CD8-positive, alpha-beta memory T cell (primary cell): Measurements from ENCODE around the gene ACOX1. TPM values are rescaled to one million over a fixed set of nuclear protein-coding genes. Genes with fewer than 3 reads are reported as not detected.
A peak's percentile ranks its signal among the peaks of the same experiment; 100 is the strongest.

Source experiments
- CTCF ChIA-PET: fragments of 350-600 bp; sonication (Branson Sonifier 250); formaldehyde crosslinking; loops from one replicate; lab custom pipeline; 2021; ENCODE audit warnings: antibody characterized with exemption; lab: Charles Lee
- POLR2A ChIA-PET: fragments of 350-600 bp; sonication (Branson Sonifier 250); formaldehyde crosslinking; loops from one replicate; lab custom pipeline; 2021; ENCODE audit warnings: antibody characterized with exemption; lab: Charles Lee
- DNase-seq, 5 donors: peaks; one replicate each; pipeline versions ENCODE4 v3.0.0 to v3.0.0-alpha.2; 2020 to 2022; ENCODE audit warnings: mixed read lengths in 1 of 5
- H3K27ac ChIP-seq: one replicate; pipeline ENCODE4 v1.7.0; 2013; ENCODE audit warnings: low read depth, mild to moderate bottlenecking, low read length, moderate library complexity
- H3K27me3 ChIP-seq: 2 replicates; pipeline ENCODE4 v1.7.0; 2013; ENCODE audit warnings: low read length, mild to moderate bottlenecking; ENCODE audit not compliant: insufficient read depth, poor library complexity, severe bottlenecking
- H3K36me3 ChIP-seq: 2 replicates; pipeline ENCODE4 v1.7.0; 2013; ENCODE audit warnings: mild to moderate bottlenecking, low read length, moderate library complexity; ENCODE audit not compliant: insufficient read depth
- H3K4me1 ChIP-seq: 2 replicates; pipeline ENCODE4 v1.7.0; 2013; ENCODE audit warnings: mild to moderate bottlenecking, low read length, moderate library complexity; ENCODE audit not compliant: insufficient read depth
- H3K4me3 ChIP-seq: 2 replicates; pipeline ENCODE4 v1.7.0; 2013; ENCODE audit warnings: mild to moderate bottlenecking, low read length
- H3K9me3 ChIP-seq: 2 replicates; pipeline ENCODE4 v1.7.0; 2013; ENCODE audit warnings: mild to moderate bottlenecking, low read length
- H3K27ac Mint-ChIP-seq, 8 donors: one replicate each; pipeline ENCODE4 v1.8.0; 2020 to 2021; ENCODE audit warnings: mixed read lengths in 8 of 8, mild to moderate bottlenecking in 6 of 8, inconsistent platforms in 3 of 8, moderate library complexity in 3 of 8
- H3K27me3 Mint-ChIP-seq, 2 donors: one replicate each; pipeline ENCODE4 v1.8.0; 2020 to 2021; ENCODE audit warnings: mixed read lengths in 2 of 2, mild to moderate bottlenecking in 1 of 2, moderate library complexity in 1 of 2
- H3K36me3 Mint-ChIP-seq, 3 donors: one replicate each; pipeline ENCODE4 v1.8.0; 2020 to 2021; ENCODE audit warnings: mixed read lengths in 3 of 3, inconsistent platforms in 1 of 3, mild to moderate bottlenecking in 1 of 3
- H3K4me1 Mint-ChIP-seq, 3 donors: one replicate each; pipeline ENCODE4 v1.8.0; 2020 to 2021; ENCODE audit warnings: mixed read lengths in 3 of 3, inconsistent platforms in 1 of 3, mild to moderate bottlenecking in 1 of 3
- H3K4me3 Mint-ChIP-seq, 7 donors: one replicate each; pipeline ENCODE4 v1.8.0; 2020 to 2021; ENCODE audit warnings: mixed read lengths in 7 of 7, mild to moderate bottlenecking in 6 of 7, moderate library complexity in 4 of 7, inconsistent platforms in 2 of 7
- H3K9me3 Mint-ChIP-seq, 5 donors: one replicate each; pipeline ENCODE4 v1.8.0; 2020 to 2022; ENCODE audit warnings: mixed read lengths in 5 of 5, mild to moderate bottlenecking in 3 of 5, moderate library complexity in 2 of 5, inconsistent platforms in 1 of 5
- polyA plus RNA-seq: library from polyadenylated mRNA; unstranded; fragments of 300-500 nt; fragmentation: Illumina TruSeq; gene quantifications from one replicate; pipeline ENCODE4 v1.2.3, GENCODE V29; 2021
- total RNA-seq, 2 experiments: library from RNA; stranded (reverse); gene quantifications; one replicate each; pipeline ENCODE4 v1.2.3, GENCODE V29; 2021

The ACOX1 gene
- total and polyA plus RNA-seq, 3 experiments from 2014 or later, result 15.8 to 36.1 (median 35.1) TPM

DNA sequence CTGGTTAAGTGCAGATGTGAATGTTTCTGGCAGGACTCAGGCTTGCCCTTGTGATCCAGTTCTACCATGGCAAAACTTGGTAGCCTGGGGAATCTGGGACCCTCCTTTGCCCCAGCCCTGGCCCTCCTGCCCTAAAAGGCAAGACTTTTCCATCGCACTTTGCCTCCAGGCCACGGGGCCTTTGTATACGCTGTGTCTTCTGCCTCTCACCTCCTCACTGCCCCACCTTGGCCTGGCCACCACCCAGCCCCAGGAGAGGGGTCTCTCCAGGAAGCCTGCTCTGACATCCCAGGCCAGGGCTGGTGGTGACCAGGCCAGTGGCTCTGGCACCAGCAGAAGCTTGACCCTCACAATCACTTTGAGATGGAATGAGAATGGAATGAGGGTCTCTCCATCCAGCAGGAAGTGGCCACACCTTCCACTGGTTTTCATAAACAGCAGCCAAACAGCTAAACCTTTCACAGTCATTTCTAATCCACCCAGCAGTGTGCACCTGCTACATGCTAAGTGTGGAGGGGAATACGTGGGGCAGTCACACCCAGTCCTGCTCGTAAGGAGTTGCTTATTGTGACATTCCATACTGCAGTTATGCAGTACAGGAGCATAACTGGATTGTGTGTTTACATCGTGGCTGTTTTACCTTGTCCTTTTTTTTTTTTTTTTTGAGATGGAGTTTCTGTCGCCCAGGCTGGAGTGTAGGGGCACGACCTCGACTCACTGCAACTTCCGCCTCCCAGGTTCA lies 72.7 kb downstream of the ACOX1 start:
- Mint-ChIP-seq H3K4me3 (peak overlapping the region; percentile 32 to 60 (median 44)), H3K9me3 (no peaks in the 10 kb centered on the region), H3K27me3 (peaks cover 0 to 2% of the 10 kb centered on the region in 2 donors), H3K4me1 (peaks cover 3 to 14% (median 5%) of the 10 kb centered on the region in 3 donors), H3K27ac (peak overlapping the region in 6 of 8 donors; percentile 31 to 92 (median 67)), H3K36me3 (peaks cover 0 to 19% (median 0%) of the 10 kb centered on the region in 3 donors)
- no peak overlapping the region for H3K27ac ChIP-seq
- peaks cover 13% of the 10 kb centered on the region for H3K4me1 ChIP-seq
- H3K27me3 ChIP-seq, result no peaks in the 10 kb centered on the region
- peaks cover 8% of the 10 kb centered on the region for H3K36me3 ChIP-seq
- ChIA-PET CTCF (interaction anchor here (0.9 to 4.6 kb wide), 12 partner anchors 13 to 158 kb away, joined by 3 to 28 read pairs (median 8); partner anchors contain the start of gene WBP2), POLR2A (interaction anchor here (0.6 to 1.3 kb wide), 4 partner anchors 11 to 373 kb away, joined by 3 to 10 read pairs (median 4); no protein-coding TSS in a partner anchor)
- H3K4me3 ChIP-seq, result no peak overlapping the region
- no peaks in the 10 kb centered on the region for H3K9me3 ChIP-seq
- DNase-seq, result no peak

DNA sequence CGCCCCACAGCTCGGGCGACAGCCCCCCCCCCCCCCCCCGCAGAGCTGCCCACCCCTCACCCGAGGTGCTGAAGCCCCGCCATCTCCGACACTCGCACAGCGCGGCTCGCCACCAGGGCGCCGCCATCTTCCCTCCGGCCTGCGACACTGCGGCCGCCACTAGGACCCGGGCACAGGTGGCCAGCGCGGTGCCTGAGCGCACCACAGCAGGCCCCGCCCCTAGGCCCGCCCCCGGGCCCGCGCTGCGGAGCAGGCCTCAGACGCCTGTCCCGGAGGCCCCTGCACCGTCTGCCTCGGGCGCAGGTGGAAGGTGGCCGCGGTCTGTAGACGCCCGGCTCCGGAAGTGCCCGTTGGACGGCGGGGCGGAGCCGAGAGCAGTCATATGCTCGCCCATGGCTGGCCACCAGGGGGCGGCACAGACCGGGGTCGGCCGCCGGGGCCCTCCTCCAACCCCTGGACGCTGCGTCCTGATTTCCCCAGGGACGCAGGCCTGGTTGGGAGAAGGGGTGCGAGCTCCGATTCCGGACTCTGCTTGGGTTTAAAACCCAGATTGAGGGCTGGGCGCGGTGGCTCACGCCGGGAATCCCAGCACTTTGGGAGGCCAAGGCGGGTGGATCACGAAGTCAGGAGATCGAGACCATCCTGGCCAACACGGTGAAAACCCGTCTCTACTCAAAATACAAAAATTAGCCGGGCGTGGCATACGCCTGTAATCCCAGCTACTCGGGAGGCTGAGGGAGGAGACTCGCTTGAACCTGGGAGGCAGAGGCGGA lies 74.0 kb downstream of the ACOX1 start, which contains the start of gene MRPL38:
Gene MRPL38, minus strand, starts transcription at position 136 of the 773 bp plus-strand sequence. Its CDS starts 9 bp downstream, at position 127.
- Mint-ChIP-seq H3K27me3 (peaks cover 0 to 2% of the 10 kb centered on the region in 2 donors), H3K4me3 (peak within 1 kb of the TSS; percentile 81 to 94 (median 88)), H3K27ac (peak within 1 kb of the TSS; percentile 84 to 97 (median 91)), H3K36me3 (peaks cover 0 to 28% (median 0%) of the 10 kb centered on the region in 3 donors), H3K4me1 (peaks cover 3 to 14% (median 5%) of the 10 kb centered on the region in 3 donors), H3K9me3 (no peaks in the 10 kb centered on the region)
- peaks cover 12% of the 10 kb centered on the region for H3K36me3 ChIP-seq
- H3K4me3 ChIP-seq, result peak within 1 kb of the TSS; percentile 64
- CTCF ChIA-PET, result interaction anchor here (0.7 to 4.6 kb wide), 23 partner anchors 8 to 393 kb away, joined by 3 to 28 read pairs (median 4); partner anchors contain the start of genes CDK3, TRIM47, TRIM65 and WBP2
- H3K4me1 ChIP-seq, result peaks cover 13% of the 10 kb centered on the region
- no peaks in the 10 kb centered on the region for H3K9me3 ChIP-seq
- POLR2A ChIA-PET, result interaction anchor here (1.1 to 2.0 kb wide), 7 partner anchors 9 to 140 kb away, joined by 3 to 6 read pairs (median 4); partner anchors contain the start of genes FBF1 and GALK1
- no peaks in the 10 kb centered on the region for H3K27me3 ChIP-seq
- peak within 1 kb of the TSS; percentile 69 for H3K27ac ChIP-seq
- peak; percentile 86 to 97 (median 94) for DNase-seq

DNA sequence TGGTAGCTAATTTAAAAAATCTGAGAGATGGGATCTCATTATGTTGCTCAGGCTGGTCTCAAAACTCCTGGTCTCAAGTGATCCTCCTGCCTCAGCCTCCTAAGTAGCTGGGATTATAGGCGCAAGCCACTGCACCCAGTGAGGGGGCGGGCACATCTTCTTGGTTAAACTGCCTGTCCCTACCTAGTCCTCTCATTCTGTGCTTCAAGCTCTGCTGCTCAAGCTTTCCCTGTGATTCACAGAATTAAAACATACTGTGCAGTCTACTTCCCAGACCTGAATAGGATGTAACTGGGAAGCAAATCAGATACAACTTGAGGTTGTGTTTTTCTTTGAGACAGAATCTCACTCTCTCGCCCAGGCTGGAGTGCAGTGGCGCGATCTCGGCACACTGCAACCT lies 76.6 kb downstream of the ACOX1 start:
- H3K27ac ChIP-seq, result no peak overlapping the region
- DNase-seq, result no peak
- Mint-ChIP-seq H3K27ac (peak overlapping the region in 2 of 8 donors; percentile 10 to 42), H3K4me1 (peaks cover 8 to 18% (median 10%) of the 10 kb centered on the region in 3 donors), H3K9me3 (no peaks in the 10 kb centered on the region), H3K4me3 (peak overlapping the region in 1 of 7 donors; percentile 88), H3K36me3 (peaks cover 0 to 52% (median 2%) of the 10 kb centered on the region in 3 donors), H3K27me3 (no peaks in the 10 kb centered on the region)
- H3K4me3 ChIP-seq, result no peak overlapping the region
- H3K9me3 ChIP-seq, result no peaks in the 10 kb centered on the region
- H3K4me1 ChIP-seq, result peaks cover 13% of the 10 kb centered on the region
- peaks cover 12% of the 10 kb centered on the region for H3K36me3 ChIP-seq
- ChIA-PET CTCF (interaction anchor here (1.2 to 4.6 kb wide), 4 partner anchors 12 to 103 kb away, joined by 3 to 28 read pairs (median 16); no protein-coding TSS in a partner anchor), POLR2A (no interaction called here)
- H3K27me3 ChIP-seq, result no peaks in the 10 kb centered on the region

DNA sequence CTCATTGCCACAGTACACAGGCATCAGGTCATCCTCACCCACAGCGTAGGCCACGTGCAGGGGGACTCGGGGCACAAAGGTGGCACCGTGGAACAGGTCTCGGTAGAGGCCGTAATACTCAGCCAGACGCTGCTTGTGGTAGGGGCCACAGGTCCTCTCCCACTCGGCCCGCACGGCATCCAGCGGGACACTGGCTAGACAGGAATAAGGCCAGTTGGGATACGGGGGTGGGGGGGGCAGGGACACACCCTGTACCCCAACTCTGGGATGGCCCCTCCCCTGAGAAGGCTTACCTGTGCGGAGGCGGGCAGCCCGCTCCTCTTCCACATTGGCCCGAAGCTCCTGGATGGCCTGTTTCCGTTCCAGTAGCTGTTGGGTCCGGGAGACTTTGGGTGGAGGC lies 77.2 kb downstream of the ACOX1 start:
- POLR2A ChIA-PET, result no interaction called here
- CTCF ChIA-PET, result interaction anchor here (1.6 to 6.2 kb wide), 3 partner anchors 25 to 54 kb away, joined by 3 to 51 read pairs (median 27); no protein-coding TSS in a partner anchor
- Histone ChIP-seq H3K36me3 (peaks cover 12% of the 10 kb centered on the region), H3K27ac (no peak overlapping the region), H3K4me1 (peaks cover 13% of the 10 kb centered on the region), H3K27me3 (no peaks in the 10 kb centered on the region), H3K4me3 (no peak overlapping the region), H3K9me3 (no peaks in the 10 kb centered on the region)
- no peak for DNase-seq
- no peaks in the 10 kb centered on the region for H3K27me3 Mint-ChIP-seq
- peak overlapping the region in 2 of 7 donors; percentile 42 to 61 for H3K4me3 Mint-ChIP-seq
- H3K36me3 Mint-ChIP-seq, result peaks cover 0 to 53% (median 2%) of the 10 kb centered on the region in 3 donors
- H3K9me3 Mint-ChIP-seq, result no peaks in the 10 kb centered on the region
- H3K27ac Mint-ChIP-seq, result peak overlapping the region in 2 of 8 donors; percentile 27 to 42
- H3K4me1 Mint-ChIP-seq, result peaks cover 9 to 22% (median 12%) of the 10 kb centered on the region in 3 donors

DNA sequence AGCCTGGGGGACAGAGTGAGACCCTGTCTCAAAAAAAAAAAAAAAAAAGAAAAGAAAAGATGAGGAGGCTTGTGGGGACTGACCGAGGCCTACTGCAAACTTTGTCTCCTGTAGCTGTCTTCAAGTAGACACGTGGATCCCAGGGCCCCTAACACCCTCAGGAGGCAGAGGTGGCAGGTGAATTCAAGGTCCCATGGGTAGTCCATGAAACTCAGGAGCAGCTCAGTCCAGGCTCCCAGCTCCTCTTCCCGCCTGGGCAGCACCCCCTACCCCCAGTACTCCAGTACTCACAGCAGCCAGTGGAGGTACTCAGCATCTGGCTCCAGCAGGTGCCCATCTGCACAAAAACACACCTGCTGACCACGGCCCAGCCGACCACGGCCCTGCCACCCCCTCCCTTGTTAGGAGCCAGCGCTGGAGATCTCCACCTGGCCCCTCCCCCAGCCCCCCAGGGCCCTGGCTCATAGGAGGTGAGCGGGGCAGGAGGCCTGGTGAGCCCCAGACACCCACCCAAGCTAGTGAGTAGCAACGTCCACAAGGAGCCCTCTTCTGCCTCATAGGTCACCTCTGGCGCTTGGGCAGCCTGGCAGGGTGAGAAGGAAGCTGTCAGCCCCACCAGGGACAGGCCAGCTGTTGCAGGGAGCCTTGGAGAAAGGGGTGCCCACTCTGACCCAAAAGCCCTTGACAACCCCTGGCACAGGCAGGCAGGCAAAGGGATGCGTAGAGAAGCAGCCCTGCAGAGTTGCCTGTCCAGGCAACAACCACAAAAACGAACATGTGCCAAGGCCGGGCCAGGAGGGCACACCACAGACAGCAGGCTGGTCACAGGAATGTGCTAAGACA lies 78.1 kb downstream of the ACOX1 start:
- H3K36me3 Mint-ChIP-seq, result peaks cover 0 to 53% (median 2%) of the 10 kb centered on the region in 3 donors
- Histone ChIP-seq H3K36me3 (peaks cover 12% of the 10 kb centered on the region), H3K27me3 (no peaks in the 10 kb centered on the region), H3K9me3 (no peaks in the 10 kb centered on the region), H3K4me1 (peaks cover 10% of the 10 kb centered on the region), H3K4me3 (no peak overlapping the region), H3K27ac (no peak overlapping the region)
- H3K27me3 Mint-ChIP-seq, result no peaks in the 10 kb centered on the region
- DNase-seq, result no peak
- H3K4me3 Mint-ChIP-seq, result peak overlapping the region in 2 of 7 donors; percentile 42 to 61
- ChIA-PET POLR2A (interaction anchor here (1.0 kb wide), 1 partner anchor 45 kb away, joined by 4 read pairs; no protein-coding TSS in a partner anchor), CTCF (interaction anchor here (0.9 to 6.2 kb wide), 2 partner anchors 28 to 39 kb away, joined by 4 to 51 read pairs; no protein-coding TSS in a partner anchor)
- H3K27ac Mint-ChIP-seq, result no peak overlapping the region
- H3K4me1 Mint-ChIP-seq, result peaks cover 10 to 18% (median 13%) of the 10 kb centered on the region in 3 donors
- no peaks in the 10 kb centered on the region for H3K9me3 Mint-ChIP-seq

DNA sequence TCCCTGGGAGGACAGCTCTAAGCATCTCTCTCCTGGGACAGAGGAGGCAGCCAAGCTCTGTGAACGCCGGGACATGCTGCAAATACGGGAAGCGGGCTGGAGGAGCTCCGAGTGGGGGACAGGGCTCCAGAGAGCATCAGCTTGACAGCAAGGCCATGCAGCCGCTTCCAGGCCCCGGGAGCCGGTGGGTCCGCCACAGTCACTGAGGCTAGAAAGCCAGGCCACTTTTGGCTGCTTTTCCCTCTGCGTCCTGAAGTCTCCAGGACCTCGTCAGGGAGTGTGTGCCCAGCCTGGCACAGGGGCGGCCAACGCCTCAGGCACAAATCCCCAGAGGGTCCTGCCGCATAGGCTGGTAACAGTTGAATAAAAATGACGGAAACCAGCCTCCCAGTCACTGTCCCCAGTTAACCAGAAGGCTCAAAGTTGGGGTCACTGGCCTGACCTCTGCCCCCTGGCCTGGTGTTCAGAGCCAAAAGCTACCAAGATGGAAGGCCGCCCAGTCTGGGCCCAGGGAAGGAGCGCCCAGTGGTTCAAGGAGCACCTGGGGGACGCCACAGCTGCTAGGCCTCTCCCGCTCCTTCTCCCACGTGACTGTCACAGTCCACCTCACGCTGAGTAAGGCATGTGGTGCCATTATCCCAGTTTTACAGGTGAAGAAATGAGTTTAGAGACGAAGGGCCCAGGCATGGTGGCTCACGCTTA lies 79.0 kb downstream of the ACOX1 start:
- peak overlapping the region in 1 of 8 donors; percentile 29 for H3K27ac Mint-ChIP-seq
- H3K4me3 ChIP-seq, result no peak overlapping the region
- no peaks in the 10 kb centered on the region for H3K27me3 ChIP-seq
- no peaks in the 10 kb centered on the region for H3K27me3 Mint-ChIP-seq
- H3K4me1 Mint-ChIP-seq, result peaks cover 20 to 24% (median 23%) of the 10 kb centered on the region in 3 donors
- ChIA-PET POLR2A (interaction anchor here (0.6 to 1.0 kb wide), 2 partner anchors 44 to 88 kb away, joined by 3 to 4 read pairs; no protein-coding TSS in a partner anchor), CTCF (interaction anchor here (0.9 to 6.2 kb wide), 2 partner anchors 27 to 38 kb away, joined by 4 to 51 read pairs; no protein-coding TSS in a partner anchor)
- H3K4me1 ChIP-seq, result peaks cover 17% of the 10 kb centered on the region
- no peaks in the 10 kb centered on the region for H3K9me3 ChIP-seq
- H3K27ac ChIP-seq, result no peak overlapping the region
- peaks cover 12% of the 10 kb centered on the region for H3K36me3 ChIP-seq
- H3K36me3 Mint-ChIP-seq, result peaks cover 0 to 56% (median 2%) of the 10 kb centered on the region in 3 donors
- H3K4me3 Mint-ChIP-seq, result peak overlapping the region in 1 of 7 donors; percentile 10
- no peaks in the 10 kb centered on the region for H3K9me3 Mint-ChIP-seq
- no peak for DNase-seq
